Kidney (tissue), 14 donors: Measurements from ENCODE around the gene PXT1. TPM values are rescaled to one million over a fixed set of nuclear protein-coding genes. Genes with fewer than 3 reads are reported as not detected.

ENCODE experiments used
- DNase-seq, 5 donors: peaks; one replicate each; pipeline ENCODE4 v3.0.0-alpha.2; 2013 to 2020
- FAIRE-seq: peaks from 2 replicates; lab custom pipeline; 2012; peaks lifted over from hg19 to GRCh38; lab: Jason Lieb, UNC
- H3K27ac ChIP-seq, 2 donors: one replicate each; pipeline ENCODE4 v1.7.0; 2013; ENCODE audit warnings: low read depth in 2 of 2, low read length in 2 of 2, inconsistent platforms in 1 of 2
- H3K27me3 ChIP-seq: one replicate; pipeline ENCODE4 v1.7.1; 2013; ENCODE audit warnings: low read length, inconsistent platforms; ENCODE audit not compliant: control insufficient read depth, insufficient read depth
- H3K36me3 ChIP-seq, 3 donors: one replicate each; pipeline versions ENCODE4 v1.7.0 to v1.7.1; 2013; ENCODE audit warnings: low read length in 3 of 3, control low read depth in 1 of 3, inconsistent platforms in 1 of 3; ENCODE audit not compliant: insufficient read depth in 3 of 3, control insufficient read depth in 2 of 3
- H3K4me1 ChIP-seq, 3 donors: one replicate each; pipeline versions ENCODE4 v1.7.0 to v1.7.1; 2013; ENCODE audit warnings: low read length in 3 of 3, inconsistent platforms in 1 of 3, low read depth in 1 of 3; ENCODE audit not compliant: control insufficient read depth in 2 of 3, insufficient read depth in 2 of 3
- H3K4me3 ChIP-seq, 3 donors: one replicate each; pipeline versions ENCODE4 v1.7.0 to v1.8.1; 2013; ENCODE audit warnings: low read length in 3 of 3, control low read depth in 1 of 3, inconsistent platforms in 1 of 3
- H3K9ac ChIP-seq, 3 donors: one replicate each; pipeline versions ENCODE4 v1.7.0 to v1.7.1; 2013; ENCODE audit warnings: low read length in 3 of 3, control low read depth in 1 of 3, inconsistent platforms in 1 of 3
- H3K9me3 ChIP-seq, 3 donors: one replicate each; pipeline versions ENCODE4 v1.7.0 to v1.7.1; 2013; ENCODE audit warnings: low read length in 3 of 3, control low read depth in 1 of 3, inconsistent platforms in 1 of 3; ENCODE audit not compliant: control insufficient read depth in 2 of 3, insufficient read depth in 1 of 3
- intact Hi-C: fragments of 100-400 bp; cut with DNase I; formaldehyde crosslinking; loops from one replicate; pipeline ENCODE4 v1.11.1; 2022
- polyA plus RNA-seq: library from polyadenylated mRNA; stranded (reverse); fragments of 350-450 nt; fragmentation: Illumina TruSeq; extraction: RNeasy Lipid Tissue Mini Kit (QIAGEN cat#74804); gene quantifications from one replicate; pipeline ENCODE4 v1.2.3, GENCODE V29; 2014; ENCODE audit warnings: low read depth, low replicate concordance; ENCODE audit not compliant: insufficient read depth
- total RNA-seq: library from RNA; stranded (reverse); fragmentation: NEBNext Ultra II Directional; extraction: Animal tissue kit (Norgen Biotek cat#: 25700); gene quantifications from one replicate; pipeline ENCODE4 v1.2.1, GENCODE V29; 2021
- TF ChIP-seq, protein P1 (sequence below): IDR thresholded peaks from 3 replicates; pipeline ENCODE4 v1.5.1; 2012; ENCODE audit warnings: mild to moderate bottlenecking, moderate library complexity, borderline replicate concordance; ENCODE audit not compliant: insufficient read depth; ENCODE audit errors: extremely low read depth
- donor health status: control.
- donor health status: control.
- donor health status: control.
- donor health status: control.
- donor health status: control.
- donor health status: DM: yes; HTN: yes; CAD: no.
- donor health status: Normal renal cell carcinoma (clear cell type).

PXT1 gene
- total and polyA plus RNA-seq, 2 donors from 2014 or later: 0.13 TPM; not detected in 1

DNA sequence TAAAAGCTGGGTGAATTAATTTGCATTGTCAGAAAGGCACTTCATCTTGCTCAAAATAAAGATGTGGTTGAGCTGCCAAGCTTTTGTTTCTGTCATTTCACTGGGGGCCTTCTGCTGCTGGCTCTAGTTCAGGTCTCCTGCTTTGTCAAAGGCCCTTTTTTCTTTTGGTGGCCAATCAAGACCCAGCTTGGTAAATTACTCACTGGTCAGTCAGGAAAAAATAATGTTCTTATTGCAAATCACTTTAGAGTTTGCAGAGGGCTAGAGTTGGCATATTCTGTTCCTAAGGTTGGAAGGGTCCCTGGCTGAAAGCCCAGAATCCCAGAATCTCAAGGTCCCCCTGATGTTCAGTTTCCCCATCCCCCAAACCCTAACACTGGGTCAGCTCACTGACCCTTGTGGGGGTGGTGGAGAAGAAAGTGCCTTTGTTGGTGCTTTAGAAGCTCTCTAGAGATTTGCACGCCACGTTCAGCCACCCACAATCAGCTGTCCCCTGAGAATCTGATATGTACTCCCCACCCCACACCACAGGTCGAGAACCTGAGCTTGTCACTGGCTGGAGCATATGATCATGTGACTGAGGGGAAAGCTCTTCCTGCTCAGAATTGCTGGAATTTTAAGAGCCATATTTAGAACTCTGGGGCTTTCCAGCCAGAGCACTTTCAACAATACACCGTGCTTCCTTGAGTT is 84.3 kb downstream of the PXT1 start:
- no peaks in the 10 kb centered on the region for H3K9me3 ChIP-seq
- H3K27me3 ChIP-seq: no peaks in the 10 kb centered on the region
- peaks cover 0 to 8% (median 7%) of the 10 kb centered on the region in 3 donors for H3K4me1 ChIP-seq
- H3K4me3 ChIP-seq: no peak overlapping the region
- FAIRE-seq: no peak
- DNase-seq: peak in 2 of 5 donors; percentile 26 to 48
- H3K27ac ChIP-seq: peak overlapping the region; percentile 26 to 37
- intact Hi-C loops: no loop called here
- no peak overlapping the region for H3K9ac ChIP-seq
- TF ChIP-seq, protein P1, sequence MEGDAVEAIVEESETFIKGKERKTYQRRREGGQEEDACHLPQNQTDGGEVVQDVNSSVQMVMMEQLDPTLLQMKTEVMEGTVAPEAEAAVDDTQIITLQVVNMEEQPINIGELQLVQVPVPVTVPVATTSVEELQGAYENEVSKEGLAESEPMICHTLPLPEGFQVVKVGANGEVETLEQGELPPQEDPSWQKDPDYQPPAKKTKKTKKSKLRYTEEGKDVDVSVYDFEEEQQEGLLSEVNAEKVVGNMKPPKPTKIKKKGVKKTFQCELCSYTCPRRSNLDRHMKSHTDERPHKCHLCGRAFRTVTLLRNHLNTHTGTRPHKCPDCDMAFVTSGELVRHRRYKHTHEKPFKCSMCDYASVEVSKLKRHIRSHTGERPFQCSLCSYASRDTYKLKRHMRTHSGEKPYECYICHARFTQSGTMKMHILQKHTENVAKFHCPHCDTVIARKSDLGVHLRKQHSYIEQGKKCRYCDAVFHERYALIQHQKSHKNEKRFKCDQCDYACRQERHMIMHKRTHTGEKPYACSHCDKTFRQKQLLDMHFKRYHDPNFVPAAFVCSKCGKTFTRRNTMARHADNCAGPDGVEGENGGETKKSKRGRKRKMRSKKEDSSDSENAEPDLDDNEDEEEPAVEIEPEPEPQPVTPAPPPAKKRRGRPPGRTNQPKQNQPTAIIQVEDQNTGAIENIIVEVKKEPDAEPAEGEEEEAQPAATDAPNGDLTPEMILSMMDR: no peak
- no peaks in the 10 kb centered on the region for H3K36me3 ChIP-seq

DNA sequence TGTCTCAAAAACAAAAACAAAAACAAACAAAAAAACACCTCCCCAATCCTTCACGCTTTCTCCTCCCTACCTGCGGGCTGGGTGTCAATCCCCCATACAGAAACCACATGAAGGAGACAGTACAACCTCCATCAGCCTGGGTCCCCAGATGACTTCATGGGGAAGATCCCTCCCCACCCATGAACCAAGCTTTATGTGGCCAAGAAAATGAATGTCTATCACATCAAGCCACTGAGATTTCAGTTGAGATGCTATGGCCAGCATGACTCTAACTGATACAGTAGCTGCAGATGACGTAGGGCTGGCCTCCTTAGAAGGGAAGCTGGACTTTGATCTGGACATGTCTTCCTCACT is 84.8 kb downstream of the PXT1 start:
- Histone ChIP-seq H3K27ac (peak overlapping the region in 1 of 2 donors; percentile 26), H3K9ac (no peak overlapping the region), H3K4me1 (peaks cover 0 to 8% (median 7%) of the 10 kb centered on the region in 3 donors), H3K9me3 (no peaks in the 10 kb centered on the region), H3K27me3 (no peaks in the 10 kb centered on the region), H3K4me3 (no peak overlapping the region), H3K36me3 (no peaks in the 10 kb centered on the region)
- intact Hi-C loops: no loop called here
- TF ChIP-seq, protein P1: no peak
- FAIRE-seq (no peak), DNase-seq (no peak)

DNA sequence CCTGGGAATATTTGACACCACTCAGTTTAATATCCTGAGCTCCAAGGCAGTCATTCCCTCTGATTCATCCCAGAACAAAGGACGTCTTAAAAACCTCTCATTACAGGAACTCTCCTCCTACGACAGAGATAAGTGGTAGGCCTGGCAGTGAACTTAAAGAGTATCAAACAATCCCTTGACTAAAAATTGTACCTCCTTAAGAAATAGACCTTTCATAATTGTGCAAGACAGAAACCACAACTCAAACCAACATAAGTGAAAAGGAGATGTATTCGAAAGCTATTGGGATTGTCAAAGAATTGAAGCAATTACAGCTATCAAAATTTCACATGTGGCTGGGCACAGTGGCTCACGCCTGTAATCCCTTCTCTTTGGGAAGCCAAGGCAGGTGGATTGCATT is 86.8 kb downstream of the PXT1 start:
- no peaks in the 10 kb centered on the region for H3K27me3 ChIP-seq
- no peak for DNase-seq
- H3K27ac ChIP-seq: no peak overlapping the region
- no peaks in the 10 kb centered on the region for H3K36me3 ChIP-seq
- TF ChIP-seq, protein P1: no peak
- H3K4me3 ChIP-seq: no peak overlapping the region
- H3K9ac ChIP-seq: no peak overlapping the region
- intact Hi-C loops: no loop called here
- peaks cover 0 to 4% (median 0%) of the 10 kb centered on the region in 3 donors for H3K9me3 ChIP-seq
- peaks cover 0 to 8% (median 7%) of the 10 kb centered on the region in 3 donors for H3K4me1 ChIP-seq
- no peak for FAIRE-seq
